SK-N-SH (cell line): ENCODE measurements around the gene PKP4. TPM values are rescaled to one million over a fixed set of nuclear protein-coding genes. Genes with fewer than 3 reads are reported as not detected.

Source experiments
- CTCF ChIA-PET: fragments of 300-600, 350-600 bp; formaldehyde crosslinking; extraction: SDS; loops from one replicate; lab custom pipeline; 2021; lab: Yijun Ruan, JAX
- POLR2A ChIA-PET: fragments of 350-600 bp; sonication (Branson Sonifier 250); formaldehyde crosslinking; extraction: SDS; loops from one replicate; lab custom pipeline; 2020; ENCODE audit warnings: antibody characterized with exemption, inconsistent platforms; lab: Yijun Ruan, JAX
- DNase-seq: peaks from one replicate; pipeline ENCODE4 v3.0.0; 2012
- H2AFZ ChIP-seq: fragments of 200-600 bp; sonication (generic); 2 replicates; pipeline ENCODE4 v1.8.1; 2016; ENCODE audit warnings: antibody characterized with exemption, mild to moderate bottlenecking, low read depth
- H3F3A ChIP-seq: fragments of 200-600 bp; sonication (generic); replicated peaks from 2 replicates; pipeline ENCODE3; 2016; ENCODE audit warnings: antibody characterized with exemption, mild to moderate bottlenecking; ENCODE audit not compliant: insufficient read depth
- H3K27ac ChIP-seq, 2 experiments: fragments of 200-500 bp in 1 of 2; fragments of 200-600 bp in 1 of 2; sonication (Bioruptor generic) in 1 of 2; sonication (generic), shearing (Covaris generic) in 1 of 2; 2 replicates each; pipeline versions ENCODE4 v1.5.1 to v1.6.1; 2014 to 2016; ENCODE audit warnings: low read depth in 2 of 2, inconsistent platforms in 1 of 2, low read length in 1 of 2, mild to moderate bottlenecking in 1 of 2, mixed read lengths in 1 of 2
- H3K27me3 ChIP-seq: fragments of 200-600 bp; sonication (generic), shearing (Covaris generic); 2 replicates; pipeline ENCODE4 v1.6.1; 2016; ENCODE audit warnings: mixed run types; ENCODE audit not compliant: insufficient read depth
- H3K36me3 ChIP-seq, 2 experiments: fragments of 200-500 bp in 1 of 2; fragments of 200-600 bp in 1 of 2; sonication (Bioruptor generic) in 1 of 2; sonication (generic) in 1 of 2; replicated peaks in 1 of 2; 2 replicates each; pipeline versions ENCODE3 to v1.5.1; 2014 to 2016; ENCODE audit warnings: low read length in 1 of 2, mild to moderate bottlenecking in 1 of 2; ENCODE audit not compliant: insufficient read depth in 2 of 2, control insufficient read depth in 1 of 2
- H3K4me1 ChIP-seq, 2 experiments: fragments of 200-500 bp in 1 of 2; fragments of 200-600 bp in 1 of 2; sonication (Bioruptor generic) in 1 of 2; sonication (generic), shearing (Covaris generic) in 1 of 2; 2 replicates each; pipeline versions ENCODE4 v1.5.1 to v1.6.1; 2014 to 2016; ENCODE audit warnings: low read depth in 1 of 2, low read length in 1 of 2, mixed run types in 1 of 2; ENCODE audit not compliant: insufficient read depth in 2 of 2, control insufficient read depth in 1 of 2
- H3K4me2 ChIP-seq: fragments of 200-600 bp; sonication (generic), shearing (Covaris generic); 2 replicates; pipeline ENCODE4 v1.6.1; 2017; ENCODE audit warnings: mixed run types
- H3K4me3 ChIP-seq, 2 experiments: fragments of 200-500 bp in 1 of 2; fragments of 200-600 bp in 1 of 2; sonication (Bioruptor generic) in 1 of 2; sonication (generic), shearing (Covaris generic) in 1 of 2; 2 replicates each; pipeline versions ENCODE4 v1.5.1 to v1.8.1; 2014 to 2016; ENCODE audit warnings: low read depth in 2 of 2, inconsistent platforms in 1 of 2, low read length in 1 of 2, mild to moderate bottlenecking in 1 of 2, mixed read lengths in 1 of 2, moderate library complexity in 1 of 2
- H3K79me2 ChIP-seq: fragments of 200-600 bp; sonication (generic); 2 replicates; pipeline ENCODE4 v1.8.1; 2017; ENCODE audit warnings: mild to moderate bottlenecking; ENCODE audit not compliant: insufficient read depth
- H3K9ac ChIP-seq: fragments of 200-600 bp; sonication (generic); 2 replicates; pipeline ENCODE4 v1.6.1; 2017; ENCODE audit warnings: mixed run types
- H3K9me2 ChIP-seq: fragments of 200-600 bp; sonication (generic); 2 replicates; pipeline ENCODE4 v1.6.1; 2017; ENCODE audit warnings: mixed run types
- H3K9me3 ChIP-seq: fragments of 200-600 bp; sonication (generic); 2 replicates; pipeline ENCODE4 v1.6.1; 2017; ENCODE audit warnings: mixed run types, mild to moderate bottlenecking, moderate library complexity
- H4K20me1 ChIP-seq: fragments of 200-600 bp; sonication (generic); 2 replicates; pipeline ENCODE4 v1.6.1; 2017; ENCODE audit warnings: mild to moderate bottlenecking, mixed run types; ENCODE audit not compliant: insufficient read depth
- EP300 ChIP-seq, 2 experiments: IDR thresholded peaks; 2 replicates each; pipeline versions ENCODE4 v1.4.0 to v1.6.1; 2012; ENCODE audit warnings: borderline replicate concordance in 1 of 2, low read depth in 1 of 2, low read length in 1 of 2
- FOSL2 ChIP-seq: IDR thresholded peaks from 2 replicates; pipeline ENCODE4 v1.4.0; 2012; ENCODE audit warnings: low read depth, mild to moderate bottlenecking, moderate library complexity, borderline replicate concordance
- GATA2 ChIP-seq: sonication (generic); formaldehyde crosslinking; IDR thresholded peaks from 2 replicates; pipeline ENCODE4 v1.5.0; 2020; ENCODE audit warnings: mild to moderate bottlenecking, missing genetic modification reagents
- NFIC ChIP-seq: IDR thresholded peaks from 2 replicates; pipeline ENCODE4 v1.4.0; 2012; ENCODE audit warnings: borderline replicate concordance
- POLR2AphosphoS5 ChIP-seq: IDR thresholded peaks from 2 replicates; pipeline ENCODE4 v1.6.1; 2012; ENCODE audit warnings: low read depth, low read length
- RAD21 ChIP-seq: IDR thresholded peaks from 2 replicates; pipeline ENCODE4 v1.6.1; 2012; ENCODE audit warnings: mild to moderate bottlenecking, low read length
- RFX5 ChIP-seq: IDR thresholded peaks from 2 replicates; pipeline ENCODE4 v1.6.1; 2012; ENCODE audit warnings: mild to moderate bottlenecking, improper control_type of control experiment, low read length
- TEAD4 ChIP-seq: IDR thresholded peaks from 2 replicates; pipeline ENCODE4 v1.4.0; 2012; ENCODE audit warnings: mild to moderate bottlenecking, borderline replicate concordance; ENCODE audit not compliant: insufficient read depth
- YY1 ChIP-seq: IDR thresholded peaks from 2 replicates; pipeline ENCODE4 v1.4.0; 2012; ENCODE audit warnings: low read depth, mild to moderate bottlenecking
- WGBS: methylation state at CpG from one replicate; pipeline ENCODE4 v1.1.6; 2017; ENCODE audit warnings: low lambda C conversion rate; 5-methylcytosine and 5-hydroxymethylcytosine counted together
- polyA plus RNA-seq, 3 experiments: library from polyadenylated mRNA; depleted of rRNA; stranded (reverse); fragments of >200 nt; gene quantifications; 2 replicates each; pipeline ENCODE4 v1.2.3, GENCODE V29; 2012
- TF ChIP-seq, protein P1 (sequence below): IDR thresholded peaks from 2 replicates; pipeline ENCODE4; 2012
- TF ChIP-seq, protein P2 (sequence below): fragments of 200-600 bp; sonication (generic); IDR thresholded peaks from 2 replicates; pipeline ENCODE4 v1.6.1; 2017; ENCODE audit warnings: antibody characterized with exemption, mild to moderate bottlenecking, moderate library complexity

PKP4 gene
- polyA plus RNA-seq, 1 of the 3 experiments (the other 2 are of a cell fraction), result 10.9 TPM

DNA sequence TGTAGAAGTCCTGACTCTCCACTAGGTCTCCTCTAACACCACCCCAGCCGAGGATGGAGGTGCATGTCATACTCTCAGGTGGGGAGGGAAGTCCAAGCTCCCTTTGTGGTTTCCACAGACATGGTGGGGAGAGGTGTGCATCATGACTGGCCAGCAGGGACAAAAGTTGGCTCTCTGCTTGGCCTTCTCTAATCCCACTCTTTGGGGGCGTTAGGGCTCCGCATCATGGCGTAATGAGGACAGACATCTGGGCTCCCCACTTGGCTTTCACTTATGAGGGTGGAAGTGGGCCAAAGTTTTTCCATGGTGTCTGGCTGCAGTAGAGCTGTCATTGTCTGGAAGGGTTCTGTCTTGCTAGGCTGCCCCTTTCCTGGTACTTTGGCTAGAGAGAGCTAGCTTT lies 257.7 kb downstream of the PKP4 start:
- Histone ChIP-seq H3K27me3 (no peaks in the 10 kb centered on the region), H3F3A (no peaks in the 10 kb centered on the region), H3K4me3 (no peak overlapping the region), H3K4me2 (no peak overlapping the region)
- CTCF ChIA-PET, result no interaction called here
- WGBS, result 20% methylated on average over 2 of the region's 4 CpGs
- no peak for TF ChIP-seq FOSL2
- TF ChIP-seq, all 33 proteins: peak for 0
- no peaks in the 10 kb centered on the region for H3K79me2 ChIP-seq
- DNase-seq, result no peak
- H3K36me3 ChIP-seq, result no peaks in the 10 kb centered on the region
- H3K9me2 ChIP-seq, result no peaks in the 10 kb centered on the region
- H3K9ac ChIP-seq, result no peak overlapping the region
- H4K20me1 ChIP-seq, result no peaks in the 10 kb centered on the region
- POLR2A ChIA-PET, result no interaction called here
- no peaks in the 10 kb centered on the region for H3K4me1 ChIP-seq
- H3K9me3 ChIP-seq, result no peaks in the 10 kb centered on the region
- no peak overlapping the region for H2AFZ ChIP-seq
- H3K27ac ChIP-seq, result no peak overlapping the region

DNA sequence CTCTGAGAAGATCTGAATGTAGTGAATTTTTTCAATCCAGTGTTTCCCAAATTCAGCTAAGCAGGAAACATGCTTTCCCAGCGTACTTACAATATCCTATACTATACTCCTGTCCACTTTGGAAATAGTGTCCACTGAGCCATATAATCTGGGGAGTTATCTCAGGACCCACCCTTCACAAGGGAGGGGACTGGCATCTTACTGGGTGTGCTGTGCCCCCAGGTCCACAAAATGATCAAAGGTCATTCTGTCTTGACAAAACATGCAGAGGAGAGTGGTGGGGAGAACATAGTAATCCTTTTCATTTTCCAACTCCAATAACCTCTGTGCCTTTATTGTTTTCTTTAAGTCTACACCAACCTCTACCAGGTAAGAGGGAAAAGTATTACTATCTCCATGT lies 258.6 kb downstream of the PKP4 start:
- TF ChIP-seq GATA2 (CRISPR knock-in tag) (no peak), YY1 (no peak), TEAD4 (no peak), POLR2AphosphoS5 (no peak)
- H3F3A ChIP-seq, result no peaks in the 10 kb centered on the region
- H2AFZ ChIP-seq, result no peak overlapping the region
- H3K9me3 ChIP-seq, result no peaks in the 10 kb centered on the region
- no peak overlapping the region for H3K4me2 ChIP-seq
- CTCF ChIA-PET, result interaction anchor here (2.4 kb wide), 1 partner anchor 30 kb away, joined by 10 read pairs; no protein-coding TSS in a partner anchor
- WGBS, result 63% methylated on average over 1 of the region's 1 CpG
- no peaks in the 10 kb centered on the region for H3K36me3 ChIP-seq
- no peaks in the 10 kb centered on the region for H3K79me2 ChIP-seq
- no peak for DNase-seq
- no peak overlapping the region for H3K4me3 ChIP-seq
- no peaks in the 10 kb centered on the region for H3K9me2 ChIP-seq
- no peaks in the 10 kb centered on the region; a peak in 1 of 4 replicates for H3K4me1 ChIP-seq
- H3K9ac ChIP-seq, result no peak overlapping the region
- no peaks in the 10 kb centered on the region for H3K27me3 ChIP-seq
- no peaks in the 10 kb centered on the region for H4K20me1 ChIP-seq
- POLR2A ChIA-PET, result no interaction called here
- H3K27ac ChIP-seq, result no peak overlapping the region

DNA sequence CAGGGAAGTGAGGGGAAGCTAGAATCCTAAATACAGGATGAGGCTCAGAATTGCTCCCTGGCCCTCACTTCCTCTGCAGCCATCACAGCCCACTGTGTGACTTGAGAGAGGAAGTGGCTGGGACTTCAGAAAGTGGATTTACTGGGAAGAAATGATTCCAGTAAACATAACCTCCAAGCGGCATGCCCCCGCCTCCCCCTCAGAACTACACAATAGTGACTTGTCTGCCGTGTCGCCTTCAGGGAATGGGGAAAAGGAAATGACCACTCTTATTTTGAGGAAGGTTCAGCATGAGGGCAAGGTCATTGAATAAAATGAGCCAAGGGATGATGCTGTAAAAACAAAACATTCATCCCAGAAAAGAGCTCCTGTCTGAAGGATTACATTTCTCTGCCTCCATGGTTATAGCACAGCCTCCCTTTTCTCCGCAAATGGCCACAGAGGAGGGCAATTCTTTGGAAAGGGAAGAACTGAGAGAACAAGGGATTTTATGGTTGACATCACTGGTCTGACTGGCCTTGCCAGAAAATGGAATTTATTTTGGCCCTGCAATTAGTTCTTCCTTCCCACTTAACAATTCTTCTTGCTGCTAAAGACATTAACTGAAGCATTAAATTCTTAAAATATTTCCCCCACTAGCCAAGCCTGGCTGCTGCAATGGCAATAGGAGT lies 259.5 kb downstream of the PKP4 start:
- H3K9me2 ChIP-seq, result no peaks in the 10 kb centered on the region
- no peak overlapping the region for H3K9ac ChIP-seq
- H4K20me1 ChIP-seq, result no peaks in the 10 kb centered on the region
- TF ChIP-seq NFIC (no peak), RAD21 (no peak), EP300 (IDR thresholded peaks at IDR 0.05; ENCODE audit: borderline replicate concordance in 1 of 2, low read depth in 1 of 2, low read length in 1 of 2) (no peak), RFX5 (no peak)
- TF ChIP-seq, protein P1, sequence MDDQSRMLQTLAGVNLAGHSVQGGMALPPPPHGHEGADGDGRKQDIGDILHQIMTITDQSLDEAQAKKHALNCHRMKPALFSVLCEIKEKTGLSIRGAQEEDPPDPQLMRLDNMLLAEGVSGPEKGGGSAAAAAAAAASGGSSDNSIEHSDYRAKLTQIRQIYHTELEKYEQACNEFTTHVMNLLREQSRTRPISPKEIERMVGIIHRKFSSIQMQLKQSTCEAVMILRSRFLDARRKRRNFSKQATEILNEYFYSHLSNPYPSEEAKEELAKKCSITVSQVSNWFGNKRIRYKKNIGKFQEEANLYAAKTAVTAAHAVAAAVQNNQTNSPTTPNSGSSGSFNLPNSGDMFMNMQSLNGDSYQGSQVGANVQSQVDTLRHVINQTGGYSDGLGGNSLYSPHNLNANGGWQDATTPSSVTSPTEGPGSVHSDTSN, result no peak
- TF ChIP-seq, protein P2, sequence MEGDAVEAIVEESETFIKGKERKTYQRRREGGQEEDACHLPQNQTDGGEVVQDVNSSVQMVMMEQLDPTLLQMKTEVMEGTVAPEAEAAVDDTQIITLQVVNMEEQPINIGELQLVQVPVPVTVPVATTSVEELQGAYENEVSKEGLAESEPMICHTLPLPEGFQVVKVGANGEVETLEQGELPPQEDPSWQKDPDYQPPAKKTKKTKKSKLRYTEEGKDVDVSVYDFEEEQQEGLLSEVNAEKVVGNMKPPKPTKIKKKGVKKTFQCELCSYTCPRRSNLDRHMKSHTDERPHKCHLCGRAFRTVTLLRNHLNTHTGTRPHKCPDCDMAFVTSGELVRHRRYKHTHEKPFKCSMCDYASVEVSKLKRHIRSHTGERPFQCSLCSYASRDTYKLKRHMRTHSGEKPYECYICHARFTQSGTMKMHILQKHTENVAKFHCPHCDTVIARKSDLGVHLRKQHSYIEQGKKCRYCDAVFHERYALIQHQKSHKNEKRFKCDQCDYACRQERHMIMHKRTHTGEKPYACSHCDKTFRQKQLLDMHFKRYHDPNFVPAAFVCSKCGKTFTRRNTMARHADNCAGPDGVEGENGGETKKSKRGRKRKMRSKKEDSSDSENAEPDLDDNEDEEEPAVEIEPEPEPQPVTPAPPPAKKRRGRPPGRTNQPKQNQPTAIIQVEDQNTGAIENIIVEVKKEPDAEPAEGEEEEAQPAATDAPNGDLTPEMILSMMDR, result no peak
- TF ChIP-seq, all 33 proteins: peak for 0
- POLR2A ChIA-PET, result no interaction called here
- Histone ChIP-seq H3K4me1 (no peaks in the 10 kb centered on the region; a peak in 1 of 4 replicates), H3K27ac (no peak overlapping the region), H3F3A (no peaks in the 10 kb centered on the region), H3K36me3 (no peaks in the 10 kb centered on the region), H2AFZ (no peak overlapping the region), H3K4me2 (no peak overlapping the region), H3K79me2 (no peaks in the 10 kb centered on the region), H3K27me3 (no peaks in the 10 kb centered on the region), H3K9me3 (no peaks in the 10 kb centered on the region), H3K4me3 (no peak overlapping the region)
- WGBS, result 84% methylated on average over 5 of the region's 5 CpGs
- CTCF ChIA-PET, result interaction anchor here (1.1 to 2.4 kb wide), 4 partner anchors 30 to 682 kb away, joined by 3 to 10 read pairs (median 4); no protein-coding TSS in a partner anchor
- DNase-seq, result no peak
